CMK (cell line): Measurements from ENCODE around the gene TTLL5.
"Not testable (repeated sequence)": the region's sequence is repeated elsewhere in the genome, so short reads cannot be mapped to it uniquely, and the experiment has no call there.

Source experiments
- DNase-seq: peaks from one replicate; pipeline ENCODE4 v3.0.0-alpha.2; 2010; ENCODE audit warnings: low read depth

The TTLL5 gene

DNA sequence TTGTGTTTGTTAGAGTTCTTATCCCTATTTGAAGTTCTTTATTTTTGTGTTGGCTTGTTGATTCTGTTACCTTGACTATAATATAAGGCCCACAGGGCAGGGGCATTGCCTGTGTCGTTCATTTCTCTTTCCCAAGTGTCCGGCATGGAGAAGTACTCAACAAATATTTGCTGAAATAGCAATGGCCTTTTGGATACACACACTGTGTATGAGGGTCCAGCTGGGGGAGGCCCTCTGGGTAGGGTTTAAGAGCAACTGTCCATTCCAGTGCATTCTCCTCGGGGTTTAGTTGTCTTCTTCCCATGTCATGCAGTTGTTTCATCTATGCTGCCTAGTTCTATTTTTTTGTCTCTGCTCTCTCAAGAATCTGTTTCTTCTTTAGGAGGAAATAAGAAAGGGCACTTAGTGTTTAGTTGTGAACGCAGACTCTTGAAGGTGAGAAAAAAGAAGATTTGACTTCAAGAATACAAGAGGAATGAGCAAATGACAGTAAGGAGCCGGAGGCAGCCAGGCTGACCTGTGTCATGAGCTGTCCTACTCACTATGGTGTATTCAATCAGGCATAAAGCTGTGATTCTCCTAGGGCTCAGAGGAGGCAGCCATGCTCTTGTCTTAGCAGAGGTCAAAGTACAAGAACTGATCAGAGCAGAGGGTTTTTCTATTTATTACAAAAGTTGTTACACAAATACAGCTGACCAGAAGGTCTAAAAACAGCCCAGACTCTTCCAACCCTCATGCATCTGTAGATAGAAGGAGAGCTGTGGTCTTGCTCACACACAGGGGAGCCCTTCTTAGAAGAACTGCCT, 10.6 kb upstream of the TTLL5 start:
- no peak for DNase-seq

DNA sequence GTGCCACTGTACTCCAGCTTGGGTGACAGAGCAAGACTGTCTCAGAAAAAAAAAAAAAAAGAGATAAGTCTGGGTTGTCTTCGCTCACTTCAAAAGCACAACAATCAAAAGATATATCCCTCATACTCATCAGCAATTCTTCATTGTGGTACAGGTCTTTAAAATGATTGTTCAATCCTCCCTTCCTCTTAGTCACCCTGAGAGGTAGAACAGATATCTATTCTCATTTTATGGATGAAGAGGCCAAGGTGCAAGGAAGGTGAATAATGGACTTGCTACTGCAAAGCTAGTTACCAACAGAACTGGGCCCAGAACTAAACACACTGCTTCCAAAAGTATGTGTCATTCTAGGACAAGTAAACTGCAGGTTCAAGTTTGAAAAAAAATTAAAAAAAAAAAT, 7.5 kb upstream of the TTLL5 start:
- no peak for DNase-seq

DNA sequence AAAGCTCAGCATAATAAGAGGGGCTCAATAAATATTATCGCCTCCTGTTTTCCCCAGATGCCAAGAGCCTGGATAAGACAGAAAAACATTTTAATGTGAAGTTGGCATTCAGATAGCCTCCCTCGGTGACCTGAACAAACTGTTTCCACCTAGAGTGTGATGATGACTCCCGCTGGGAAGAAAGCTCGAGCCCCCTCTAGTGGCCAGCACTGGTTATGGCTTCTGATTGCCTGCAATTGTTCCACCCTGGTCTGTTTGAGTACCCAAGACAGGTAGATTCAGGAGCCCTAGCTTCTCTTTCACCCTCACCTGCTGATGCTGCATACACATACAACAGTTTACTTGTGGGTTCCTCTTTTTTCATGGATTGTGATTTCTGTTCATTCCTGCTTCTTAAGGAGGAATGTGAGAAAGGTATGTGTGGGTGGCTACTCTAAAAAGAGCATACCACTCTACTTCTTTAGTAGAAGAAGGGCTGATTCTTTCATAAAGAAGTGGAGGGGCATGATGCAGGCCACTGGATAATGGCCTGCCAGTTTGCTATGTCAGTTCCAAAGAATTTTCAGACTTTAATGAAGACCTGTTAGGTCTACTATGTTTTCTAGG, 6.8 kb upstream of the TTLL5 start:
- DNase-seq = peak; percentile 21

DNA sequence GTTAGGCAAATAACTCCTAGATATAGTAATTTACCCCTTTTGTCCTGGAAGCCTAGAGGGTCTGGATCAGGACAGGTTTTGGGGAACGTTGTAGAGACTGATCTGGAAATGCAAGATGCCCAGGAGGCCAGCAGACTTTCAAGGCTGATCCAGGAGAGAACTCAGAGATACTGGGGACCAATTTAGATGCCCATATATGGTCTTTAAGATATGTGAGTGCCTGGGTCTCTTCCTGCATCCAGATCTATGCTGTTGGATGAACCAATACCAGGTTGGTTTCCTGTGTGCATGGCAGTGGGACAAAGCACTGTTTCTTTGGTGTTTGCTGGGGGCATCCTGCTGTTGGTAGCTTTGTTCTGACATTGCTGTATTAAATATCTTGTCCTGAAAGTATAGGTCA, 5.8 kb upstream of the TTLL5 start:
- DNase-seq = no peak

DNA sequence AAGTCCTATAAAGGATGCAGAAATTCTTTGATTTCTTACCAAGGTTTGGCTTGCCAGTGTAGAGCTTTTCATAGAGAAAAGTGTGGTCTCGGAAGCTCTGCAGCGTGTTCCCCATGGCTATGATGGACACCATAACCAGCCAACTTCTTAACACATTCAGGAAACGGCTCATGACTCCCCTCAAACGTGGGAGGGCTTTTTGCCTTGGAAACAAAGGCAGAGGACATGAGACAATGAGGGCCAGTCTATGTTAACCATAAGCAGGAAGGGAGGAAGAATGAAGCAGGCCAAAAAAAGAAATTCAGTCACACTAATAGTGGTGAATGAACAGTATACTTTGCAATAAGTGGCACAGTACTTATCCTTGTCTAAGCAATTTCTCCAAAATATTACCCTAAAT, 3.7 kb upstream of the TTLL5 start:
- no peak for DNase-seq

DNA sequence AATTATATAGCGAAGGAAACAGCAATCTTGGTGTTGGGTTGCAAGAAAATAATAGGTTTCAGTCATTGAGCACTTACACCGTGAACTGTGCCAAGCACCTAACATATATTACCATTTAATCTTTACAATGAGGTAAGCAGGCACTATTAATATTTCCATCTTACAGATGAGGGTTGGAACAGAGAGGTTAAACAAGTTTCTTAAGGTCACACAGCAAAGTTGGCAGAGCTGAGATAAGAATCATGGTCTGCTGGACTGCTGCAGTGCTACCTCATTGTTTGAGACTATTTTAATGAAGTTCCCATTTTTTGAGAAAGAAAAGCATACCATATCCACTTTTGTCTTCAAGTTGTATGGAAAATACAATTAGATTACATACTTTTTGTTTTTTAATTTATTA, 2.1 kb upstream of the TTLL5 start:
- no peak for DNase-seq

DNA sequence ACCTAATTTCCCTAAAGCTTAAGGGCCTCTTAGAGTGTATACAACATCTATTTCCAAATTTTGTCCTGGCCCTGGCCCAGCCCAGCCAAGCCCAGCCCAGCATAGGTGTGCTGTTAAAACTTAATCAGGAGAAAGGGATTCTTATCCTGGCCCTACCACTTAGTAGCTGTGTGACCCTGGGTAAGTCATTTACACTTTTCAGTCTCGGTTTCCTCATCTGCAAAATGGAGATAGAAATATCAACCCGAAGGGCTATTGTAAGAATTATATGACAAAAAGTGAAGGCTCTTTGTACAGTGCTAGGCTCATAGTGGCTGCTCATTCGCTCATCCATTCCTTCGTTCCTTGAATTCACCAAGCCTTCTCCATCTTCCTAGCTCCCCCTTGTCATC, 812 bp upstream of the TTLL5 start:
- DNase-seq = no peak

DNA sequence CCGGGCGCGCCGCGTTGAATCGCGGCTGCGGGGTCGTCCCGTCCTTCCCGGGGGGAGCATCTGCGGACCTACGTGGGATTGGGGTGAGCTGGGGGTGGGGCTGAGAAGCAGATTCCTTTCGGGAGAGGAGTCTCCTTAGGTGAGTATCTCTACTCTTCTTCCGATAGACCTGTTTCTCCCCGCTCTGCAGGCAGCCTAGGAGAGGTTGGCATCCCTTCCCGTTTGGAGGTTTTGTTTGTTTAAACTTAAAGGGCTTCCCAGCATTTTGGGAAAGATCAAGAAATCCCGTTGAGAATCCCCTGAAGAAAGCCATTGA, 411 bp downstream of the TTLL5 start:
- no peak for DNase-seq

DNA sequence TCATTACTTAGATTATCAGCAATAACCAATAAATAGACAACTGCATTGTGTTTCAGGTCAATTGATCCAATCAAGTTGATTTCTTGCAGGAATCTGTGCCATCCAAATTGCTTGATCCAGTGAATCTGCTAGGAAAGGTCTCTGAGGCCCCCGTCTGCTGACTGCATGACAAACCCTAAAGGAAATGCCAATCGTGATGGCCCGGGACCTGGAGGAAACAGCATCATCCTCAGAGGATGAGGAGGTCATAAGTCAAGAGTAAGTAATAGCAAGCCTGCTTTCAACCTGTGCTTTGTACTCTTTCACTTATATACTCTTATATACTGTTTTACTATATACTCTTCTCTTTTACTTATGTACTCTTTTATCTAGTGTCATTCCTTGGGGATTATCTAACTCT, 1.9 kb downstream of the TTLL5 start:
- DNase-seq = no peak

DNA sequence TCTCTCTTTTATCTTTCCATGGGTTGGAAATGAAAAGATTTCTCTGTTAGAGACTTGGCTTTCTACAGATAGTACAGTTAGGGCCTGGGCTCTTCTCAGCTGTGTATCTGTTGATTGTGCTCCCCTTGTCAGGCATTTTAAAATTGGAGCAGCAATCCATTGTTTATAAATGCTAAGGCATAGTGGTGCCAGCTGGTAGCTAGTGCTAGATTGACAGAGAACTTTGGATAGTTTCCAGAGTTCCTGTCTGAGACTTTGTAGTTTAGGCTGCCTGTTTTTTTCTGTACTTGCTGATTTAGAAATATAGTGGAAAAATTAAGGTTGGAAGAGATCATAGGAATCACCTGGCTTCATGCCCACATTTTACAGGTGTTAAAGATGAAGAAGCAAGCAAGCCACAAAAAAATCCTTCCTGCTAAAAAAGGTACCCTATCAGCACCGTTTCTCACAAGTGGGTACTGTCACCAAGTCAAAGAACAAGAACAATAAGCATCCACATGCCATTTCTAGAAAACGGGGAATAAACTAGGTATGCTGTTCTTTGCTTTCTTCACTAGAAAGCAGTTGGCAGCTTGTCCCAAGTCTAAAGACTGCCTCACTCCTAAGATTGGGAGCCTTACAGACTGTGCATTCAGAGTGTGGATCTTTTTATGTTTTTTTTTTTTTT, 6.2 kb downstream of the TTLL5 start:
- no peak for DNase-seq

DNA sequence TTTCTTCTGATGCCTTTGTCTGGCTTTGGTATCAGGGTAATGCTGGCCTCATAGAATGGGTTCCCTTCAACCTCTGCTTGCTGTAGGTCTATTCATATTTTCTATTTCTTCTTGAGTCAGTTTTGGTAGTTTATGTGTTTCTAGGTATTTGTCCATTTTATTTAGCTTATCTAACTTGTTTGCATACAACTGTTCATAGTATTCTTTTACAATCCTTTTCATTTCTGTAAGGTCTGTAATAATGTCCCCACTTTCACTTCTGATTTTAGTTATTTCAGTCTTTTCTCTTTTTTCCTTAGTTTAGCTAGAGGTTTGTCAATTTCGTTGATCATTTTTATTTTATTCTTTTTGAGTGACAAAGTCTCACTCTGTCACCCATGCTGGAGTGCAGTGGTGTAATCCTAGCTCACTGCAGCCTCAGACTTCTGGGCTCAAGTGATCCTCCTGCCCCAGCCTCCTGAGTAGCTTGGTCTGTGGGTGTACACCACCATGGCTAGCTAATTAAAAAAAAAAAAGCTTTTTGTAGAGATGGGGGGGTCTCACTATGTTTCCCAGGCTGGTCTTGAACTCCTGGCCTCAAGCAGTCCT, 11.7 kb downstream of the TTLL5 start:
- no peak for DNase-seq

DNA sequence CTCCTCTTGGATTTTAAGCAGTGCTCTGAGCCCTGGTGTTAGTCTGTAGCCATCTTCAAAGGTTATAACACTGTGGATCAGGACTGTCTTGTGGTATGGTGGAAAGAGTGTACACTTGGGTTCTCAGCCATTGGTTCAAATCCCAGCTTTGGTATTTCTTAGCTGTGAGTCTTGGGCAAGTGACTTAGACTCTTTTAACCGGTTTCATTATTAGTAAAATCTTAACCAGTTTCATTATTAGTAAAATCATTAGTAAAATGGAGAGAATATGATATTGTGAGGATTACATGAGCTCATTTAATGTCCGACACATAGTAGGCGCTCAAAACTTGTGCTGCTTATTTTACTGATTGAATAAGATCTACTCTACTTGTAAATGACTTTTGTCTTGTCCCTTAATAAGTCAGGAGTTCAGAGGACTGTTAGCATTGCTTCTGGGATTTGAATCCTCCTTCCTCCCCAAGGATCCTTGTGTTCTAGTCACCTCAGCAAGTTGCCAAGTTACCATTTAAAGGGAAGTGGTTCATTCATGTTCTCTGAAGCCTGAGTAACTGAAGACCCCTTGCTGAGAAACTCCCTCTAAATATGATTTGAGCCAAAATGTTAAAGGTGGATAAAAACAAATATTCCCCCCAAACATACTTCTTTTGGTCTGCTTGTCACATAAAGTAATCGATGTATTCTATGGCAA, 12.4 kb downstream of the TTLL5 start:
- DNase-seq = no peak

DNA sequence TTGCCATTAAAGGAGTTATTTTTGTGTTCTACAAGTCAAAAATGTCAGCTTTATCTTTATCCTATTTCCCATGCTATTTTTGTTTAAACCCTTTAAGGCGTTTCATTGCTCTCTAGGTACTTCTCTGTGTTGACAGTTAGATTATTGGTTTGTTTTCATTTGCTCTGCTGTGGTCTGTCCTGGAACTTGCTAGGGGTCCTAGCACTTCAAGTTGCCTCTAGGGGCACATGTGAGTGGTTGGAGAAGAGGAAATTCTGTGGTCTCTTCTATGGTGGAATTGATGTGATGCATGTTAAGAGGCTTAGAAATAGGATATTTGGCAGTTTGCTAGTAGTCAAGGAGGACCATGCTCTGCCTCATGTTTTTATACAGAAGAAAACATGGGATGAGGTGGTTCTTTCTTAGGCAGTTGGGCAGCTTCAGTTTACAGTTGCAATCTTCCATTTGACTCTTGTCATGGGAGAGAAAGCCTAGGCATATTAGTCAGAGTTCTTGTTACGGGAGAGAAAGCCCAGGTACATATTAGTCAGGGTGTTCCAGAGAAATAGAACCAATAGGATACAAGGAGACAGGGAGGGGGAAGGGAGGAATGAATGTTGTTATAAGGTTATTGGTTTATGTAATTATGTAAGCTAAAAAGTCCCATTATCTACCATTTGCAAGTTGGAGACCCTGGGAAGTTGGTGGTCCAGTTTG, 14.4 kb downstream of the TTLL5 start:
- no peak for DNase-seq

DNA sequence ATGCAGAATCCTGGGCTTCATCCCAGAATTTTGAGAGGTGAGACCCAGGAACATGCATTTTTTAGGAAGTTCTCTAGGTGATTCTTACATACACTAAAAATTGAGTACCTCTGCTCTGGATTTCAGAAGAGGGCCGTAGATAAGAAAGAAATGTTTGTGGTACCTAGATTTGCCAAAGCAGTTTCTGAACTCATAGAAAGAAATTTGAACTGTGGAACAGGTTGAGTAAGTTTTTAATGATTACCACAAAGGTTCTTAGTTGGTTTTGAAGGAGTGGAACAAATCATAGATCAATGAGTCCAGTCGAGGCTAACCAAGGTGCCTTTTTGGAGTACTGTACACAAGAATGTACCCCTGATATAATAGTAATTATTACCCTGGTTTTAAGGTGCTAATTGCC, 24.9 kb downstream of the TTLL5 start:
- no peak for DNase-seq

DNA sequence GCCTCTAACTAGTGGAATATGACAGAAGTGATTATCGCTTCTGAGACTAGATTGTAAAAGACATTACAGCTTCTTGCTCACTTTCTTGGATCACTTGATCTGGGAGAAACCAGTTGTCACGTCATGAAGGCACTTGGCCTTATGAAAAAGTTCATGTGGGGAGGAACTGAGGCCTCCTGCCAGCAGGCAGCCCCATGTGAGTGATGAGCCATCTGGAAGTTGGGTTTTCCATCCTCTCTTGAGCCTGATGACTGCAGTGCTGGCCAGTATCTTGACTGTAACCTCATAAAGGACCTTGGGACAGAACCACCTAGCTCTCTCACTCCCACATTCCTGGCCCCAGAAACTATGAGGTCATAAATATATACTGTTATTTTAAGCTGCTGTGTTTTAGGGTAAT, 28.0 kb downstream of the TTLL5 start:
- no peak for DNase-seq

DNA sequence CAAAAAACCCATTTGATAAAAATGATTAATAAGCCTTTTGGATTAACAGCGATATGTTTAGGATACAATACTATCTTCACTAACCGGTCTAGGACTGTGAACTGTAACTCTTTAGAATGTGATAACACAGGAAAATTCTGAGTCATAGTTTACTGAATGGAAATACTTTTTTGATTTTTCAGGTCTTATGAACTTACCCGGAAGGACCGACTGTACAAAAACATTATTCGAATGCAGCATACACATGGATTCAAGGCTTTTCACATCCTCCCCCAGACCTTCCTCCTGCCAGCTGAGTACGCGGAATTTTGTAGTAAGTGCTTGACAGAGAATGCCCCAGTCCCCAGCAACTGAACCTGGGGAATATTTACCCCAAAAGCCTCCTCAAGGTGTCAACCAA, 29.0 kb downstream of the TTLL5 start:
- no peak for DNase-seq

DNA sequence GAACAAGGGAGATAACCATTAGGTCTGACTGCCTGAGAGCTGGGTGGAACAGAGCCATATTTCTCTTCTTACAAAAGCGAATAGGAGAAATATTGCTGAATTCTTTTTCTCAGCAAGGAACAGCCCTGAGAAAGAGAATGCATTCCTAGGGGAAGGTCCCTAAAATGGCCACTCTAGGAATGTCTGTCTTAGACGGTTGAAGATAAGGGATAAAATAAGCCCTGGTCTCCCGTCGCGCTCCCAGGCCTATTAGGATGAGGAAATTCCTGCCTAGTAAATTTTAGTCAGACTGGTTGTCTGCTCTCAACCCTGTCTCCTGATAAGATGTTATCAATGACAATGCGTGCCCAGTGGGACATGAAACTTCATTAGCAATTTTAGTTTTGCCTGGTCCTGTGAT, 34.0 kb downstream of the TTLL5 start:
- DNase-seq = not testable (repeated sequence)

DNA sequence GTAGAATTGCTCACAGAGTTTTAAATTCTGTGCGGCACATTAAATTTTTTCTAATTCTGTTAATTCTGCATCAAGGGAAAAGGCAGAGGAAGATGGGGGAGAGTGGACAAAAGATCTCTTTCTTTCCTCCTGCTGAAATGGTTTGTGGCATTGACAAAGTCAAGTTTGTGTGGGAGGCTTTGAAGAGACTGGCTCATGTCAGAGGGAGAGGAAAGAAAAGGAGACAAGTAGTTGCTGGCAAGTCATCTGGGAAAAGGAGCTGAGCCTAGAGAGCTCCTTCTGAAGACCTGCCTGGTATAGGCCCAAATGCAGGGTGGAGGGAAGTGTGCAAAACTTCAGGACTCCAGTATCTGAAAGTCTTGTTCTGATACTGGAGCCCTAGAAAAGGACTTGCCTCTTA, 36.3 kb downstream of the TTLL5 start:
- no peak for DNase-seq

DNA sequence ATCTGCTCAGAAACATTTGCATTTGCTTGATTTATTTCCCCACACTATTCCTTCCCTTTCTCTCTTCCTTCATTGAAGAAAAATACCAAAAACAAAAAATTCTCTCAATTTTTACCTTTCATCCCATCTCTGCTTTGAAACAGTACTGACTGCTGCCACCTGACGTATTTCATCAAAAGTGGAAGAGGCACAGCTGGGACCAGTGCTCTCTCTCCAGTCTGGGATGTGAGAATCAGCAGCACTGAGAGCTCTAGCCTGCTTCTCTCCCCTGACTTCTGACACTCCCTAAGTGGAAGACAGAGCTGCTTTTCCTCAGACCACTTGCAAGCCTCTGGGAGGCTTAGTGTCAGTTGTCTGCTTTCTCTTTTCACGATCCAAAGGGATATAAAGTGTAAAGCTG, 36.9 kb downstream of the TTLL5 start:
- no peak for DNase-seq

DNA sequence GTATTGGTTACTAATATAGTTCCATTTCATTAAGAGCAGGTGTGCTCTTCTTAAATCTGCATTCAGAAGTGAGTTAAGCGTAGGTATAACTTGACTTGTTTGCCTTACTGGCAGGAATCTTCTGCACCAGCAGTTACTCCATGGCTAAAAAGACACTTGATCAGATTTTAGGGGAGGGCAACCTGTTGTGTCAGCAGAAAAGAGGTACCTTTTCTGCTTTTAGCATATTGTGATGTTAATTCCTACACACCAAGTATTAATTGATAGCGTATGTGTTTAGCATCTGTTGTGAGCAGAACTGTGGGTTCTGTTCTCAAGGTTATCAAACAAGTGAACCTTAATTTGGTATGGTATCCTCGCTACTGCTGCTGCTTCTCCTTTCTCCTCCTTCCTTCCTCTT, 38.3 kb downstream of the TTLL5 start:
- no peak for DNase-seq

DNA sequence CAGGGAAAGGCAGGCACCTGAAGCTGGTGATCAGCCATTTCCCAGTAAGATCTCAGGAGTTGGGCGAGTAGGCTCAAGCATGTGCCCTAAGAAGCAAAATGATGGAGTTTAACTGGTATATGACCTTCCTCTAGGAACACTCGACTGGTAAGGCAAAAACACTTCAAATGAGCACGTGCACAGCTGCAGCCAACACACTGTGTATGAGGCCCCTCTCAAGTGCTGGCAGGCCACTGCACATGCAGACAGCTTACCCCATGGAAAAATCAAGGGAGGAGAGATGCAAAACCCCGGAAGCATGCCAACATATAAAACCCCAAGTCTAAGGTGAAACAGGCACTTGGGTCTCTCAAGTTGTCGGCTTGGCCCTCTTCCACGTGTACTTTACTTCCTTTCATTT, 39.2 kb downstream of the TTLL5 start:
- no peak for DNase-seq

DNA sequence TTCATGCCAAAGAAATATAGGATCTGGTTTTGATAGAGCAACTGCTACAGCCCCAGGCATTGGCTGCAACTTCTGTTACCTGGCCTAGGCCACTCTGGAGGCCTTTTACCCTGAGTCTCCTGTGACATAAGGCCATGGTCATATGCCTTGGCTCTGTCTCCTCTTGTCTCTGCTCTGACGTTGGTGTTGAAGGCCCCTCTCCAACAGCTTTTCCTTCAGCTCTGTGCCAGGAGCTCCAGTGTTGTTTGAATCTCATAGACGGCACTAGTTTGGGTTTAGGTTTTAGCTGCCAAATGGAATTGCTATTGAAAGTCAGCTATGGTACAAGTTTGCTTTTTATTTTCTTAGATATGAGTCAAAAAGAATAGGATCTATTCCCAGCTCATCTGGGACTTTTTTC, 41.1 kb downstream of the TTLL5 start:
- DNase-seq = no peak
